Astrocyte (in vitro differentiated cells and primary cell): ENCODE measurements around the gene AMPD2. TPM values are rescaled to one million over a fixed set of nuclear protein-coding genes. Genes with fewer than 3 reads are reported as not detected.

ENCODE experiments used
- DNase-seq: peaks from one replicate; pipeline ENCODE4 v3.0.0-alpha.2; 2010; ENCODE audit warnings: low read depth
- FAIRE-seq: peaks from 2 replicates; lab custom pipeline; 2011; peaks lifted over from hg19 to GRCh38; lab: Jason Lieb, UNC
- H2AFZ ChIP-seq: 2 replicates; pipeline ENCODE4 v1.6.0; 2012; ENCODE audit warnings: low read depth, low read length, inconsistent platforms
- H3K27ac ChIP-seq: 2 replicates; pipeline ENCODE4 v1.5.1; 2011; ENCODE audit warnings: low read depth, low read length, inconsistent platforms
- H3K27me3 ChIP-seq: 2 replicates; pipeline ENCODE4 v1.6.0; 2011; ENCODE audit warnings: low read length, inconsistent platforms; ENCODE audit not compliant: insufficient read depth
- H3K36me3 ChIP-seq: 2 replicates; pipeline ENCODE4 v1.5.1; 2011; ENCODE audit warnings: low read length, inconsistent platforms; ENCODE audit not compliant: insufficient read depth
- H3K4me1 ChIP-seq: 2 replicates; pipeline ENCODE4 v1.5.1; 2011; ENCODE audit warnings: low read length, inconsistent platforms; ENCODE audit not compliant: insufficient read depth
- H3K4me2 ChIP-seq: 2 replicates; pipeline ENCODE4 v1.6.0; 2012; ENCODE audit warnings: low read length, inconsistent platforms
- H3K4me3 ChIP-seq: 2 replicates; pipeline ENCODE4 v1.5.1; 2011; ENCODE audit warnings: low read depth, mild to moderate bottlenecking, low read length, inconsistent platforms; ENCODE audit not compliant: insufficient read depth
- H3K79me2 ChIP-seq: 2 replicates; pipeline ENCODE4 v1.6.0; 2012; ENCODE audit warnings: mild to moderate bottlenecking, low read length, inconsistent platforms; ENCODE audit not compliant: insufficient read depth
- H3K9ac ChIP-seq: 2 replicates; pipeline ENCODE4 v1.6.0; 2012; ENCODE audit warnings: mild to moderate bottlenecking, low read length, inconsistent platforms
- H3K9me3 ChIP-seq: 2 replicates; pipeline ENCODE4 v1.5.1; 2012; ENCODE audit warnings: low read depth, mild to moderate bottlenecking, low read length, inconsistent platforms; ENCODE audit not compliant: insufficient read depth
- H4K20me1 ChIP-seq: 2 replicates; pipeline ENCODE4 v1.6.0; 2012; ENCODE audit warnings: low read length, inconsistent platforms; ENCODE audit not compliant: insufficient read depth
- H3K27ac Mint-ChIP-seq: one replicate; pipeline ENCODE4 v1.8.0; 2021; ENCODE audit warnings: mild to moderate bottlenecking, mixed read lengths; ENCODE audit not compliant: unreplicated experiment
- H3K27me3 Mint-ChIP-seq: one replicate; pipeline ENCODE4 v1.8.0; 2021; ENCODE audit warnings: low read depth, mixed read lengths; ENCODE audit not compliant: unreplicated experiment
- H3K36me3 Mint-ChIP-seq: one replicate; pipeline ENCODE4 v1.8.0; 2021; ENCODE audit warnings: low read depth, mixed read lengths; ENCODE audit not compliant: unreplicated experiment
- H3K4me1 Mint-ChIP-seq: one replicate; pipeline ENCODE4 v1.8.0; 2021; ENCODE audit warnings: low read depth, mixed read lengths; ENCODE audit not compliant: unreplicated experiment
- H3K4me3 Mint-ChIP-seq: one replicate; pipeline ENCODE4 v1.8.0; 2021; ENCODE audit warnings: mild to moderate bottlenecking, moderate library complexity, mixed read lengths; ENCODE audit not compliant: unreplicated experiment
- H3K9me3 Mint-ChIP-seq: one replicate; pipeline ENCODE4 v1.8.0; 2021; ENCODE audit warnings: mild to moderate bottlenecking, mixed read lengths; ENCODE audit not compliant: unreplicated experiment
- CTCF ChIP-seq: IDR thresholded peaks from 2 replicates; pipeline ENCODE4 v1.5.1; 2011; ENCODE audit warnings: low read depth, mild to moderate bottlenecking, inconsistent platforms, low read length, moderate library complexity; ENCODE audit not compliant: insufficient read depth
- EZH2 ChIP-seq: IDR thresholded peaks from 2 replicates; pipeline ENCODE4 v1.6.1; 2012; ENCODE audit warnings: mild to moderate bottlenecking, low read length, inconsistent platforms; ENCODE audit not compliant: insufficient read depth
- total RNA-seq: library from RNA; stranded (reverse); gene quantifications from 2 replicates; pipeline ENCODE4 v1.2.1, GENCODE V29; 2021

AMPD2 gene
- total RNA-seq, 1 donor from 2014 or later: 156 TPM

- no peak overlapping the region for H3K4me3 ChIP-seq
- peaks cover 5% of the 10 kb centered on the region for H3K27me3 ChIP-seq
- H3K9ac ChIP-seq: no peak overlapping the region
- no peaks in the 10 kb centered on the region for H3K9me3 ChIP-seq
- DNase-seq (no peak), FAIRE-seq (no peak)
- no peak overlapping the region for H2AFZ ChIP-seq
- no peak overlapping the region for H3K27ac ChIP-seq
- peaks cover 2% of the 10 kb centered on the region for H3K4me1 Mint-ChIP-seq
- no peaks in the 10 kb centered on the region for H3K36me3 ChIP-seq
- no peak overlapping the region for H3K27ac Mint-ChIP-seq
- H3K4me2 ChIP-seq: no peak overlapping the region
- no peaks in the 10 kb centered on the region for H3K36me3 Mint-ChIP-seq
- H3K79me2 ChIP-seq: no peaks in the 10 kb centered on the region
- peaks cover 47% of the 10 kb centered on the region for H3K27me3 Mint-ChIP-seq
- no peaks in the 10 kb centered on the region for H4K20me1 ChIP-seq
- H3K4me1 ChIP-seq: peaks cover 16% of the 10 kb centered on the region
- H3K9me3 Mint-ChIP-seq: no peaks in the 10 kb centered on the region
- TF ChIP-seq EZH2 (no peak), CTCF (no peak)
- no peak overlapping the region for H3K4me3 Mint-ChIP-seq
Observed at GRCh38 chr1:109653306-109653705, 33.7 kb downstream of the AMPD2 start.

- Mint-ChIP-seq H3K4me1 (peaks cover 11% of the 10 kb centered on the region), H3K36me3 (peaks cover 4% of the 10 kb centered on the region), H3K27ac (no peak overlapping the region), H3K27me3 (peaks cover 50% of the 10 kb centered on the region), H3K9me3 (no peaks in the 10 kb centered on the region), H3K4me3 (no peak overlapping the region)
- no peak for TF ChIP-seq CTCF
- TF ChIP-seq EZH2: no peak
- Histone ChIP-seq H4K20me1 (no peaks in the 10 kb centered on the region), H3K27me3 (peaks cover 5% of the 10 kb centered on the region), H3K4me1 (peaks cover 26% of the 10 kb centered on the region), H3K9ac (no peak overlapping the region), H3K79me2 (no peaks in the 10 kb centered on the region), H2AFZ (no peak overlapping the region), H3K4me3 (no peak overlapping the region), H3K9me3 (no peaks in the 10 kb centered on the region), H3K36me3 (no peaks in the 10 kb centered on the region), H3K27ac (no peak overlapping the region), H3K4me2 (no peak overlapping the region)
- FAIRE-seq (no peak), DNase-seq (no peak)
Observed at GRCh38 chr1:109654519-109654918, 34.9 kb downstream of the AMPD2 start.

- Histone ChIP-seq H3K4me3 (peak within 1 kb of the TSS; percentile 77), H4K20me1 (no peaks in the 10 kb centered on the region), H3K27me3 (peaks cover 5% of the 10 kb centered on the region), H3K9me3 (no peaks in the 10 kb centered on the region), H2AFZ (peak within 1 kb of the TSS; percentile 93), H3K9ac (peak within 1 kb of the TSS; percentile 72), H3K27ac (no peak within 1 kb of the TSS), H3K79me2 (no peaks in the 10 kb centered on the region), H3K4me1 (peaks cover 18% of the 10 kb centered on the region), H3K4me2 (peak within 1 kb of the TSS; percentile 89), H3K36me3 (no peaks in the 10 kb centered on the region)
- Mint-ChIP-seq H3K27me3 (peaks cover 43% of the 10 kb centered on the region), H3K27ac (no peak within 1 kb of the TSS), H3K9me3 (no peaks in the 10 kb centered on the region), H3K4me1 (peaks cover 11% of the 10 kb centered on the region), H3K36me3 (peaks cover 4% of the 10 kb centered on the region), H3K4me3 (peak within 1 kb of the TSS; percentile 90)
- no peak for FAIRE-seq
- DNase-seq: peak; percentile 61
- no peak for TF ChIP-seq EZH2
- no peak for TF ChIP-seq CTCF
Observed at GRCh38 chr1:109655615-109656519, 36.2 kb downstream of the AMPD2 start, which contains the start of gene GSTM4. Gene GSTM4, plus strand, starts transcription at chr1:109656099. Its CDS starts 291 bp downstream, at chr1:109656390.
